Measurements from ENCODE around the gene FLT3LG. TPM values are rescaled to one million over a fixed set of nuclear protein-coding genes. Genes with fewer than 3 reads are reported as not detected.

Gene FLT3LG
- total and polyA plus RNA-seq, 9 of the 15 experiments (the other 6 are each of a cell fraction or from before 2014, with no cell fraction given) = 0.31 to 6.4 (median 1.1) TPM

GRCh38 chr19:49428547-49429451, 45.2 kb upstream of the FLT3LG start:
- CTCF ChIA-PET (ENCODE audit: low intra/inter-chr PET ratio) = no interaction called here
- POLR2A ChIA-PET = interaction anchor here (0.7 to 1.7 kb wide), 4 partner anchors 12 to 46 kb away, joined by 3 to 4 read pairs (median 4); partner anchors contain the start of gene ALDH16A1
- no TSS peak for BruUV-seq (replicated peaks)
- Histone ChIP-seq H3K4me3 (peak overlapping the region; percentile 12; the same call in 1 of the 2 replicates), H3K4me1 (replicated peaks in 1 of 2; ENCODE audit: control insufficient read depth in 2 of 2, insufficient read depth in 2 of 2, low read length in 2 of 2) (peaks cover 37 to 81% of the 10 kb centered on the region in 2 experiments), H3K9me3 (replicated peaks; ENCODE audit: control insufficient read depth, insufficient read depth, low read depth, low read length) (no peaks in the 10 kb centered on the region), H3K9me1 (ENCODE audit: control insufficient read depth, insufficient read depth, low read length) (no peaks in the 10 kb centered on the region), H4K20me1 (replicated peaks; ENCODE audit: control insufficient read depth, insufficient read depth, low read length) (no peaks in the 10 kb centered on the region), H2AFZ (ENCODE audit: low read depth, low read length) (no peak overlapping the region; the same call in 1 of the 2 replicates), H3K79me2 (ENCODE audit: control insufficient read depth, insufficient read depth, low read length) (peaks cover 9% of the 10 kb centered on the region), H3K4me2 (ENCODE audit: insufficient read depth, low read length) (peak overlapping the region; percentile 80; the same call in 1 of the 2 replicates), H3K27me3 (ENCODE audit: control insufficient read depth in 2 of 2, insufficient read depth in 2 of 2, low read length in 2 of 2) (no peaks in the 10 kb centered on the region), H3K36me3 (ENCODE audit: control insufficient read depth, insufficient read depth, low read length) (no peaks in the 10 kb centered on the region; the same call in 2 of the 3 replicates), H3K27ac (ENCODE audit: extremely low read depth, low read depth, low read length) (no peak overlapping the region), H3K9ac (ENCODE audit: insufficient read depth in 1 of 2, low read depth in 2 of 2, low read length in 2 of 2) (peak overlapping the region in 1 of 2 experiments; percentile 87; a peak in 2 of 4 replicates)
- DNase-seq (ENCODE audit: extremely low read depth in 1 of 4, low spot score in 3 of 4) (no peak), ATAC-seq (no peak), FAIRE-seq (no peak)
- 70% methylated on average over 11 of the region's 29 CpGs for WGBS (ENCODE audit: insufficient coverage, low coverage, missing lambda C conversion rate)
- intact Hi-C loops (cut with micrococcal nuclease) = no loop called here
- in situ Hi-C loops (cut with MboI) = no loop called here
- TF ChIP-seq POLR2H (tag; IDR thresholded peaks at IDR 0.05; ENCODE audit: low read depth) (no peak), L3MBTL2 (IDR thresholded peaks at IDR 0.05) (no peak), HOMEZ (CRISPR knock-in tag; IDR thresholded peaks at IDR 0.05) (no peak), ATF4 (CRISPR knock-in tag; IDR thresholded peaks at IDR 0.05) (no peak), TRIM24 (IDR thresholded peaks at IDR 0.05) (no peak)
